Stimulated activated CD4-positive, alpha-beta T cell treated with anti-CD3 and anti-CD28 coated beads, Interleukin-2, amount 100 ng/mL, for 24 hours (primary cell): Measurements from ENCODE around the gene ATP9B.
"Not testable (repeated sequence)": the region's sequence is repeated elsewhere in the genome, so short reads cannot be mapped to it uniquely, and the experiment has no call there.

Source experiments
- DNase-seq, 2 donors: peaks; one replicate each; pipeline ENCODE4 v3.0.0-alpha.2; 2020

ATP9B gene

DNA sequence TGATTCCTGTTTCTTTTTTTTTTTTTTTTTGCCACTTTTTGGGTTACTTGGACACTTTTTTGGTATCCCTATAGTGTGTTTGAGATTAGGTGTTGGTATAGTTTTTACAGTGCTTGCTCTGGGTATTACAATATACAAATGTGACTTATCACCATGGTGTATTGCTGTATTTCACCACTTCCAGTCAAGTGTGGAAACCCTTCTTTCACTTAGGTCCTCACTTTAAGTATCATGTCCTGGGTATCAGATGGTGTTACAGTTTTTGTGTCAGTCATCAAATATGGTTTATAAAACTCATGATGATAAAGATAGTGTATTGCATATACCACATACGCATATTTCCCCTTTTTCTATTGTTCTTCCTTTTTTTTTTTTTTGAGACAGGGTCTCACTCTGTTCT lies 1.8 kb downstream of the ATP9B start:
- no peak for DNase-seq

DNA sequence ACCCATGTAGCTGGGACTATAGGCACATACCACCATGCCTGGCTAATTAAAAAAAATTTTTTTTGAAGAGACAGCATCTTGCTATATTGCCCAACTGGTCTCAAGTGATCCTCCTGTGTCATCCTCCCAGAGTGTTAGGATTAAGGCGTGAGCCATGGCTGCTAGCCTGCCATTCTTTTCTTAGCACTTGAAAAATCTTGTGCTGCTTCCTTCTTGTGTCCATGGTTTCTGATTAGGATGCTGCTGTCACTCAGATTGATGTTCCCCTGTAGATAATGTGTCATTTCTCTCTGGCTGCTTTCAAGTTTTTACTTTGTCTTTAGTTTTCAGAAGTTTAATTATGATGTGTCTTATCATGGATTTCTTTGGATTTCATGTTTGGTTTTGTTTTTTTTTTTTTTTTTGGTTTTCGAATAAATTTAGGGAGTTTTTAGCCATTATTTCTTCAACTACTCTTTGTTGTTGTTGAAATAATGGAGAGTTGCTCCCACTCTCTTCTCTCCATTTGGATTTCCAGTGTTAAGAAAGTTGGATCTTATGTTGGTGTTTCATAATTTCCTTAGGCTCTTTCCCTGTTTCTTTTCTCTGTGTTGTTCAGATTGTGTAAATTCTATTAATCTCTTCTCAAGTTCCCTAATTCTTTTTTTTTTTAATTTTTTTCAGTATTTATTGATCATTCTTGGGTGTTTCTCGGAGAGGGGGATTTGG lies 2.5 kb downstream of the ATP9B start:
- no peak for DNase-seq

DNA sequence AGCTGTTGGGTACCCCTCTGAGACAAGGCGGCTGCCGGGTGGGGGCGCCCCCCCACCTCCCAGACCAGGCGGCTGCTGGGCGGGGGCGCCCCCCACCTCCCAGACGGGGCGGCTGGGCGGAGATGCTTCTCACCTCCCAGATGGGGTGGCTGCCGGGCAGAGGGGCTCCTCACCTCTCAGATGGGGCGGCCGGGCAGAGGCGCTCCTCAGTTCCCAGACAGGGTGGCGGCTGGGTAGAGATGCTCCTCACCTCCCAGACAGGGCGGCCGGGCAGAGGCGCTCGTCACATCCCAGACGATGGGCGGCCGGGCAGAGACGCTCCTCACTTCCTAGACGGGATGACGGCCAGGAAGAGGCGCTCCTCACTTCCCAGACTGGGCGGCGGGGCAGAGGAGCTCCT lies 3.5 kb downstream of the ATP9B start:
- DNase-seq, result not testable (repeated sequence)

DNA sequence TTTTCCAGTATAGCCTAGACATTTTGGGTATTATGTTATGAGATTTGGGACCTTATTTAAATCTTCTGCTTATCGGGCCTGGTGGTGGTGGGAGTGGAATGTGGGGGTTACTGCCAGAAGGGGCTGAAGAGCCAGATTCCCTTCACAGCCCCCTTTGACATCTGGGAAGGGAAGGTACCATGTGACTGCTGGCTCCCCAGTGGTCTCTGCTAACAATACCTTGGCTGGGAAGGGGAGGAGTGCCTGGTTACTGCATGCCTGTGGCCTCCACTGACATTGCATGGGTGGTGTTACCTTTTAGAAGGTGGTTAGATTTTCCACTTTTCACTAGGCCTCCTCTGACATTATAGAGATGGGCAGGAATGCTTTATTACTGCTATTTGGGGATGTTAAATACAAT lies 8.0 kb downstream of the ATP9B start:
- DNase-seq, result no peak

DNA sequence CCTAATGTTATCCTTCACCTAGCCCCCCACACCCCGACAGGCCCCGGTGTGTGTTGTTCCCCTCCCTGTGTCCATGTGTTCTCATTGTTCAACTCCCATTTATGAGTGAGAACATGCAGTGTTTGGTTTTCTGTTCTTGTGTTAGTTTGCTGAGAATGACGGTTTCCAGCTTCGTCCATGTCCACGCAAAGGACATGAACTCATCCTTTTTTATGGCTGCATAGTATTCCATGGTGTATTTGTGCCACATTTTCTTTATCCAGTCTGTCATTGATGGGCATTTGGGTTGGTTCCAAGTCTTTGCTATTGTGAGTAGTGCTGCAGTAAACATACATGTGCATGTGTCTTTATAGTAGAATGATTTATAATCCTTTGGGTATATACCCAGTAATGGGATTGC lies 9.6 kb downstream of the ATP9B start:
- not testable (repeated sequence) for DNase-seq

DNA sequence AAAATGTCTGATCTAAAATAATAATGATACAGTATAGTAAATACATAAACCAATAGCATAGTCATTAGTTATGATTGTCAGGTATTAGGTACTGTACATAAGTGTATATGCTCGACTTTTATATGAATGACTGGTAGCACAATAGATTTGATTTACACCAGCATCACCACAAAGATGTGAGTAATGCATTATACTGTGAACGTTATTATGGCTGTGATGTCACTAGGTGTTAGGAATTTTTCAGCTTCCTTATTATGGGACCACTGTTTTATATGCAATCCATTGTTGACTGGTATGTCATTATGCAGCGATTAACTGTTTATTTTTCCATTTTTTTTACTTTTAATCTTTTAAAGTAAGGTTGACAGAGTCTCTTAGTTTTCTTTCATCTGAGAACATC lies 23.7 kb downstream of the ATP9B start:
- DNase-seq, result no peak

DNA sequence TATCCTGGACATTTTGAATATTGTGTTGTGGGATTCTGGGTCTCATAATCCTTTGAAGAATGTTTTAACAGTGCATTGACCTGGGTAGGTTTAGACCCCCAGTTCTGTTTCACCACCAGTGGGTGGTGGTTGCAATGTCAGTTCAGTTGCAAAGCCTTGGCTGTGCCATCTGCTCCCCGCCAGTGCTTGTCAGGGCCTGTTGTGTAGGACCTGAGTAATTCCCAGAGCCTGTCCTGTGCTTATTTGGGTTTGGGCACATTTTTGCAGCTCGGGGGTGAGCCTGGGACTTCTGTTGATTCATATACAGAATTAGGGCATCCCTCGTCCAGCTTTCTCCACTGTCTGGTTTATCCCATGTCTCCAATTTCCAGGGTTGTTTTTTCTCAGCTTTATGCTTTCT lies 24.8 kb downstream of the ATP9B start:
- DNase-seq, result no peak

DNA sequence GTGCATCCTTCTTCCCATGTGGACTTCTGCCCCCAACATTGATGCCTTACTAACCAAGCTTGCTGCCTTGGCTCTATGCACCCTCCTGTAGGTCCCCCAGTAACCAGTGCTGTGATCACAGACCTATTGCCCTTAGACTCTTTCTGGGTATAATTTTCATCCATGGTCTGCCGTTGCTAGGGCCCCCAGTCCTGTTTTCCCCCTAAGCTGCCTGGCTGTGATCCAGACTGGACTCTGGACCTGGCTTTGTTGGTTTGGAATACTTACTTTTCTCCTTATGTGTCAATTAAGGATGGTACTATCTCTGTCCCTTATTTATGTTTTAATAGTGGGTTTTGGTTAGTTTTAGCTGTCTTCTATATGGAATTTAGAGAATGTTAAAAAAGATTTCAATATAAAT lies 26.0 kb downstream of the ATP9B start:
- DNase-seq, result no peak

DNA sequence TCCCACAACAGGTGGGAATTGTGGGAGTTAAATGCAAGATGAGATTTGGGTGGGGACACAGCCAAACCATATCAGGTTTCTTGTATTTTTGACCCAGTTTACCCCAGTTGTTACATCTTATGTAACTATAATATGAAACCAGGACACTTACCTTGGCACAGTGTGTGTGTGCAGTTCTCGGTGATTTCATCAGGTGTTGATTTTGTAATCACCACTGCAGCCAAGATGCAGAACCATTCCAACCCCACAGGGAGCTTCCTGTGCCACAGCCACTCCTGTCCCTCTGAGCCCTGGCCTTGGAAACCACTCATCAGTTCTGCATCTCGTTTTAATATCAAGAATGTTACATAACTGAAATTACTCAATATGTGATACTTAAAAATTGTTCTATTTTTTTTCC lies 31.8 kb downstream of the ATP9B start:
- DNase-seq, result no peak

DNA sequence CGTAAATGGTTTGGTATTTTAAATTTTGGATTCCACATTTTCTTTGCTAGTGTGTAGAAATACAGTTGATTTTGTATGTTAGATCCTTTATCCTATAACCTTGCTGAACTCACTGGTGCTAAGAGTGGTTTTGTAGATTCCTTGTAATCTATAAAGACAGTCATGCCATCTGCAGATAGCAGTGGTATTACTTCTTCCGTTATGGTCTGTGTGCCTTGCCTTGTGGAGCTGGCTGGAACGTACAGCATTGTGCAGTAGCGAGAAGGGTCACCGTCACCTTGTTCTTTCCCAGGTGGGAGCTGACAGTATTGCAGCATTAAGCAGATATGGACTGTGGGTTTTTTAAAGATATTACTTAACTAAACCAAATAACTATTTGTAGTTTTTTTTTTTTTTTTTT lies 33.7 kb downstream of the ATP9B start:
- no peak for DNase-seq

DNA sequence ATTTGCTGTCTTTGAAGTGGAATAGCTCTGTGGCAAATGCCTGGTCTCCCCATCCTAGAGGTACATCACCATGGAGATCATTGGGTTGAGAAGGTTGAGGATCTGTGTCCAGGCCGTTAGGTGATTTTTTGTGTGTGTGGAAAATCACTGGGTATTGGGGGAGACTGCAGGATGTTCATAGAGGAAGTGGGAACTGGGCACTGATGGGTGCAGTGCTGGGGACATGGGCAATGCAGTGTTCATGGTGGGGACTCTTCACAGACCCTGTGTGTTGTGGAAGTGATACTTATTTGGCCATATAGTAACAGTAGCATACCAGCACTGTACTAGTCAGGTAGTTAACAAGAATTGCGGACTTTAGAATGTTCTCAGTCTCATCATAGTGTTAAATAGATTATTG lies 34.9 kb downstream of the ATP9B start:
- no peak for DNase-seq

DNA sequence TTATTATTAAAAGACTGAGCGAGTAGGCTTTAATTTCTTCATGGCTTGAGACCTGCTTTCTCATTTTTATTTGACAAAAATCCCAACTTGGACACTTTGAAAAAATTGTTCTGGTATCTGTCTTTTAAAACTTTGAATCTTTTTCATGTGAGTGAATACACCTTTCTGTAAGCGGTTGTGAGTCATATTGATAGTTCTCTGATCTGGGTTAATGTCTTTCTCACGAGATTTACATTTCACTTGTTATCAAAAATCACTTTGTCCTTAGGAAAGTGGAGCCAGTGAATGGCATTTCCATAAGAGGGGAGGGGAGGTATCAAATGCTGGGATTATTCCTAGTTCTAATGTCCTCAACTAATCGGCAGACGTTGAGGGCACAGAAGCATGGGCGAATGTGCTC lies 36.3 kb downstream of the ATP9B start:
- no peak for DNase-seq

DNA sequence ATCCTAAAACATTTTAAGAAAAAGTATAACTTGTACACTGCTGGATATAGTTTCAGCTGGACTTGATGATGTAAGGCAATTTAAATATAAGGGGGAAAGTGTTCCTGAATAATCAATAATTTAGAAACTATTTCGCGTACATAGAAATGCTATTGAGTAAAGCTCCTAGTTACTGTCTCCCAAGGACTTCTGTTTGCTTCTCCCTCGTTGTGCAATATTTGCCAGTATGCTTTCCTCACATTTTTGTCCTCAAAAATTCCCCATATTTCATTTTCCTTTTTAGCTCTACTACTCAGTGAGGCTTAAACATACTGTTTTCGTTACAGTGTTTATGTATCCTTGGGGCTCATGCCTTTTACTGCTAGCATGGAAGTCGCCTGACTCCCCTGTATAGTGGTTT lies 36.9 kb downstream of the ATP9B start:
- DNase-seq, result no peak

DNA sequence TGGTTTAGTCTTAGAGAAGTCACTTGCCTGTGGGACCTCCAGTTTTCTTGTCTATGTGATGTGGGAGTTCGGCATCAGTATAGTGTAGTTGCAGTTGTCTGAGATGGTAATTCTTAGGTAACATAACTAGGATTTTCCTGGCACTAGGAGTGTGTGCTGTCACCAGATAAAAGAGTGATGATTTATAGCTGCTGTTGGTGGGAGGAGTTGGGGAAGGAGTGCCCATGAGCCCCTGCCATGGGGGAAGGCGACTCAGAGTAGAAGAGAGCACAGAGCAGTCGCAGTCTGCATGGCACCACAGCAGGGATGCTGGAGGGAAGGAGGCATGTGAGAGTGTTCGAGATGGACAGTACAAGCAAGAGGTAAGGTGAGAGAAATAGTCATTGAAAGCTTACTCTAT lies 38.7 kb downstream of the ATP9B start:
- DNase-seq, result no peak

DNA sequence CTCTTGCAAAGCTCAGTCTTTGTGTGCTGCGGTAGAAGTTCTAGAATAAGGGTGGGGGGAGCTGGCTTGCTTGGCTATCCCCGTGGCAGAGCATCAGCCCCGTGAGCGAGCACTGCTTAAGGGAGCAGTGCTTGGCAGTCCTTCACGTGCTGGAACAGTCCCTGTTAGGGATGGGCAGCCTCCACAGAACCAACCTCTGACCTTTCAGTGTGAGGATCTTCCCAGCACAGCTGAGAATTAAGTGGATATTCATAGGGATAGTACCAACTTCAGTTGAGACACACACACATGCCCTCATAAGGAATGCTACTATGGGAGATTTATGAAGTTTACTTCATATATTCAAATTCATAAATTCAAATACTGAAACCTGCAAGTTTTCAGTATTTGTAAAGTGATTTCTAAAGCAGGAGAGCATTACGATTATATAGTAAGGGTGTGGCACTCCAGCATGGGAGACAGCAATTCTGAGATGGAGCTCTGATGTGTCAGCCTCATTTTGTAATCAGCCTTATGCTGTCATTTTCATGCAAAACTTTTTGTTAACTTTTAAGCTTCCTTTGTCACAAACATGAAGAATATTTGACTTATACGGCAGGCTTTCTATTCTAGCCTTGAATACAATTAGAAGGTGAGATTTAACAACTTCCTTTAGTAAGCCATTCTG lies 39.5 kb downstream of the ATP9B start:
- no peak for DNase-seq

DNA sequence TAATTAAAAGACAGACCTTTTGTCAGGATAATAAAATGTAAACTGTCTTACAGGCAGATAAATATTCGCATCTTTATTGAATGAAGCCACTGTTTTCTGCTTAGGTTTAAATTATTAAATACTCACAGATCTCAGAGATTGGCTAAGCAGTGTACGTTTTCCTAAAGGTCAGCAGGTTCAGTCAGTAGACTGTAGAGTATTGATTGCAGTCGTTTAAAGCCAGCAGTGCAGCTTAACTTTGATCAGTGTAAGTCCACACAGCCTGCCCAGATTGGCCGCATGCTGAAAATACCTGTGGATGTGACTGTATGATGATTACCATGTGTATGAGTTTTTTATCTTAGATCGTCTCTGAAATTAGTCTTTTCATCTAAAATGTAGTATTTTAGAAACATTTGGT lies 42.3 kb downstream of the ATP9B start:
- DNase-seq, result no peak

DNA sequence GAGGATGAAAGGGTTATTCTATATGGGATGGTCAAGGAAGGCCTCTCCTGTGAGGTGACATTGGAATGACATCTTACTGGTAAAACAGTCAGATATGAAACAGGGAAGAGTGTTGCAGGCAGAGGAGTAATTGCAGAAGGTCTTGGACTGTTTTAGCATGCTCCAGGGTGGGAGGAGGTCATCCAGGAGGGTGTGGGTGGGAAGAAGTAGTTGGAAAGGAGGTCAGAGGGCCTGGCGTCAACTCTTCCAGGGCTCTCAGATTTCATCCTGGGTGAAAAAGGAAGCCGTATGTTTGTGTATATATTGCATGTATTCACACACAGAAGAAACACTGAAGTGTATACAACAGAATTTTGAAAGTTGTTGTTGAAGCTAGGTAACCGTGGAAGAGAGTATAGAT lies 48.2 kb downstream of the ATP9B start:
- no peak for DNase-seq

DNA sequence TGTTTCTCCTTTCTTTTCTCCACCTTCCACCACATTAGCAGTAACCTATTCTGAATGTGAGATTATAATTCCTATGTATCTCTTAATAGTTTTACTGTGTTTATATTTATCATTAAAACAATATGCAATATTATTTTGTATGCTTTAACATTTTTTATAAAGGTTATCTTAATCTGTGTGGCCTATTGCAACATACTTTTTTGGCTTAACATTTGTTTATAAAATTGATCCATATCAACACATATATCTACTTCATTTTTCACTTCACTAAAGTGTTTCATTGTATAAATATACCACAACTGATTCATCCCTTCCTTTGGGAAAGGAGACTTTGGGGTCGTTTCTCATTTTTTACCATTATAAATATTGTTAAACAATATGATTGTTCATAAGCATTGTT lies 48.6 kb downstream of the ATP9B start:
- no peak for DNase-seq

DNA sequence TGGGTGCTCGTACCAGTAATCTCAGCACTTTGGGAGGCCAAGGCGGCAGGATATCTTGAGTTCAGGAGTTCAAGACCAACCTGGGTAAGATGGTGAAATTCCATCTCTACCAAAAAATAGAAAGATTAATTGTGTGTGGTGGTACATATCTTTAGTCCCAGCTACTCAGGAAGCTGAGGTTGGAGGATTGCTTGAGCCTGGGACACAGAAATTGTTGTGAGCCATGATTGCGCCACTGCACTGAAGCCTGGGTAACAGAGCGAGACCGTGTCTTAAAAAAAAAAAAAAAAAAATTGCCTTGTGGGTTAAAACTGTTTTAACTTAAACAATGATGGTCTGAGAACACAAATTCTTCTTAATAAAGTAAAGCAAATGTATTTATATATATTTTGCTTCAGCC lies 49.6 kb downstream of the ATP9B start:
- no peak for DNase-seq

DNA sequence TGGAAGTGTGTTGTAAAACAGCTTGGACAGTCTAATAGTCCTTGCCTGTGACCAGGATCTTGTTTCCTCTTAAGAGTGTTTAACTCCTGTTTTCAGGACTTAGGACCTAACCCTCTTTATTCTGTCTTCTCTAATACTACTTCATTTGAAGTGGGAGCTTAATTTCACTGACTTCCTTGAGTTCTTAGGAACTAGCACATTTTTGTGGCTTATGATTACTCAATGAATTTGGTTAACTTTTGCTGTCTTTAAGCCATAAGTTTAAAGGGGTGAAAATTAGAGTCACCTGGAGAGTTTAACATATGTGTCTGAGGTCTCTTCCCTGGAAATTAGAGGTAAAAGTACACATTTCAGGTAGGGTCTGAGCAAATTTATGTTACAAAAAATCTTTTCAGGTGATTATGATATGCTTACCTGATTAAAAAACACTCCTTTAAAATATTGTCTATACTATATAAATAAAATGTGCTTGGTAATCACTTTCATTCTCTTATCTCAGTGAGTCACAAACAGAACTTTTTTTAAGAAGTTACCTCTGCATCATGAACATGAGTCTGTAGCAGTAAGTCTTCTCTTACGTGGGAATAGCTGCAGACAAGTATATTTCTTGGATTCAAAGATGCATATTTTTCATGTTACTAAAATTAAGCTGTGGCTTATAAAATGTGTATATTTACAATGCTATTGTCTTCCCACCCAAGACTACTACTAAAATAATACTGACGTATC lies 52.7 kb downstream of the ATP9B start:
- no peak for DNase-seq

DNA sequence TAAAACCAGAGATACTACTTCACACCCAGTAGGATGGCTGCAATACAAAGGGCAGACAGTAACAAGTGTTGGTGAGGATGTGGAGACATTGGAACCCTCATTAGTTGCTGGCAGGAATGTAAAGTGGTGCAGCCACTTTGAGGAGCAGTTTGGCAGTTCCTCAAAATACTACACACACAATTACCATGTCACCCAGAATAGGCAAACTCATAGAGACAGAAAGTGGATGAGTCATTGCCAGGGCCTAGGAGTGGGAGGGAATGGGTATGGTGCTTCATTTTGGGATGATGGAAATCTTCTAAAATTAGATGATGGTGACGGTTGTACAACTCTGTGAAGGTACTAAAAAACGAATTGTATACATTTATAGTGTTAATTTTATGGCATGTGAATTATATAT lies 54.8 kb downstream of the ATP9B start:
- DNase-seq, result no peak

DNA sequence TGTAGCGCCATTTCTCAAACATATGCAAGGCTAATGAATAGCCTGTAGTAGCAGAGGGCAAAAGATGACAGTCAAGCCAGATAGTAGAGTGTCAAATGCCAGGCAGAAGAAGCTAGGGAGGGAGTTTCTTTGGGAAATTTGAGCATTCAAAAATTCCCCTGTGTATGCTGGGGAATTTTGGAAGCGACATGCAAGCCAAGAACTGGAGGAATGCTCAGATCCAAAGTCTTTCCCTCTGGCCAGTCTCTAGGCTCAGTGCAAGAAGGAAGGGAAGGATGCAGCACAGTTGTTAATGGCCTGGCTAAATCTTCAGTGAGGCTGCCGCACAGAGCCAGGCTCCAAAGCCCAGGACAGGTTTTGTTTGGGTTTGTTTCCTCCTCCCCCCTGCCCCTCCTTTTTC lies 59.9 kb downstream of the ATP9B start:
- no peak for DNase-seq

DNA sequence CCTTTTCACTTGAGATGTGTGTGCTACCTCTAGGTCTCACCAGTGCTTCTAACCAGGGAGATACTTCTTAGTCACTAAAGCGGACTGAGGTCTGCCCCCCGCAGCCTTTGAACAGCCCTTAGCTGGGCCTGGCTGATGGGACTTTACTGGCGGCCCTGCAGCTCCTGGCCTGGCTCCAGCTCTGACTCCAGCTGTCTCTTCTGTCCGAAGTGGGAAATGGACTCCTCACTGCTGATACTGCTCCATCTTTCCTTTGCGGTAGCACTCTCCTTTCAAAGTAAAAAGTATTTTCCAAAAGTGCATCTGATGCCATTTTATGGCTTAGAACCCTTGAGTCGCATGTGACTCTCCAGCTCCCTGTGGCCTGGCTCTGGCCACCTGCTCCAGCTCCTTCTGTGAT lies 64.5 kb downstream of the ATP9B start:
- no peak for DNase-seq

DNA sequence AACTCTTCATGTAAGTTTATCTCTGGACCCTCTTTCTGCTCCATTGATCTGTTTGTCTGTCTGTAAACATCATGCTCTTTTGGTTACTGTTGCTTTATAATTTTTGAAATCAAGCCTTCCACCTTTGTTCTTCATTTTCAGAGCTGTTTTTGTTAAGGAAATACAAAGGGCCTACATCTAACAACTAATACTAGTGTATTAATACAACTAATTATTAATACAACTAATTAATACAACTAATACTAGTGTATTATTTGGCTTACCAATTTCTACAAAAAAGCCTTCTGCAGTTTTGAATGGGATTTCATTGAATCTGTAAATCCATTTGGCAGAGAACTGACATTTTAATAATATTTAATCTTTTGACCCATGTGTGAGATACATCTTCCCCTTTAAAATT lies 66.7 kb downstream of the ATP9B start:
- DNase-seq, result no peak
